ENCODE results near the gene ZZZ3. TPM values are rescaled to one million over a fixed set of nuclear protein-coding genes. Genes with fewer than 3 reads are reported as not detected.

ZZZ3 gene
- total and polyA plus RNA-seq, 4 donors = 32.7 to 121 (median 60.6) TPM

GRCh38 chr1:77672374-77672773 lies 10.1 kb downstream of the ZZZ3 start:
- WGBS (ENCODE audit: insufficient coverage) = no CpG with 5 or more reads among the region's 2 CpGs
- H3K27me3 ChIP-seq (ENCODE audit: control insufficient read depth, insufficient read depth, low read length) = no peaks in the 10 kb centered on the region
- H3K27ac ChIP-seq (ENCODE audit: low read depth, low read length) = no peak overlapping the region
- peaks cover 7% of the 10 kb centered on the region for H3K4me1 ChIP-seq (ENCODE audit: control insufficient read depth, insufficient read depth, low read length)
- no peaks in the 10 kb centered on the region for H3K36me3 ChIP-seq (ENCODE audit: control insufficient read depth, insufficient read depth, low read length)
- no peak for DNase-seq (ENCODE audit: low read depth in 4 of 6, low spot score in 6 of 6)
- H3K9me3 ChIP-seq (ENCODE audit: control insufficient read depth, insufficient read depth, low read length) = no peaks in the 10 kb centered on the region
- H3K4me3 ChIP-seq (ENCODE audit: low read depth, low read length) = no peak overlapping the region

- Histone ChIP-seq H3K27me3 (ENCODE audit: control insufficient read depth, insufficient read depth, low read length) (no peaks in the 10 kb centered on the region), H3K4me3 (ENCODE audit: low read depth, low read length) (no peak overlapping the region), H3K9me3 (ENCODE audit: control insufficient read depth, insufficient read depth, low read length) (no peaks in the 10 kb centered on the region), H3K36me3 (ENCODE audit: control insufficient read depth, insufficient read depth, low read length) (no peaks in the 10 kb centered on the region), H3K27ac (ENCODE audit: low read depth, low read length) (no peak overlapping the region), H3K4me1 (ENCODE audit: control insufficient read depth, insufficient read depth, low read length) (peaks cover 7% of the 10 kb centered on the region)
- no CpG with 5 or more reads among the region's 5 CpGs for WGBS (ENCODE audit: insufficient coverage)
- peak in 1 of 6 donors; percentile 6 for DNase-seq (ENCODE audit: low read depth in 4 of 6, low spot score in 6 of 6)
These were observed 10.6 kb downstream of the ZZZ3 start for GRCh38 chr1:77671836-77672235.

- WGBS (ENCODE audit: insufficient coverage) = 86% methylated on average over 4 of the region's 7 CpGs
- H3K9me3 ChIP-seq (ENCODE audit: control insufficient read depth, insufficient read depth, low read length) = no peaks in the 10 kb centered on the region
- peaks cover 10% of the 10 kb centered on the region for H3K4me1 ChIP-seq (ENCODE audit: control insufficient read depth, insufficient read depth, low read length)
- DNase-seq (ENCODE audit: low read depth in 4 of 6, low spot score in 6 of 6) = no peak
- H3K4me3 ChIP-seq (ENCODE audit: low read depth, low read length) = no peak overlapping the region
- H3K27ac ChIP-seq (ENCODE audit: low read depth, low read length) = no peak overlapping the region
- H3K27me3 ChIP-seq (ENCODE audit: control insufficient read depth, insufficient read depth, low read length) = no peaks in the 10 kb centered on the region
- H3K36me3 ChIP-seq (ENCODE audit: control insufficient read depth, insufficient read depth, low read length) = no peaks in the 10 kb centered on the region
These were observed 12.1 kb downstream of the ZZZ3 start for GRCh38 chr1:77670330-77670729.

GRCh38 chr1:77668924-77669449 lies 13.5 kb downstream of the ZZZ3 start:
- no CpG with 5 or more reads among the region's 1 CpG for WGBS (ENCODE audit: insufficient coverage)
- H3K9me3 ChIP-seq (ENCODE audit: control insufficient read depth, insufficient read depth, low read length) = no peaks in the 10 kb centered on the region
- no peaks in the 10 kb centered on the region for H3K36me3 ChIP-seq (ENCODE audit: control insufficient read depth, insufficient read depth, low read length)
- H3K4me3 ChIP-seq (ENCODE audit: low read depth, low read length) = no peak overlapping the region
- peaks cover 10% of the 10 kb centered on the region for H3K4me1 ChIP-seq (ENCODE audit: control insufficient read depth, insufficient read depth, low read length)
- H3K27ac ChIP-seq (ENCODE audit: low read depth, low read length) = no peak overlapping the region
- H3K27me3 ChIP-seq (ENCODE audit: control insufficient read depth, insufficient read depth, low read length) = no peaks in the 10 kb centered on the region
- DNase-seq (ENCODE audit: low read depth in 4 of 6, low spot score in 6 of 6) = no peak

- no CpG with 5 or more reads among the region's 3 CpGs for WGBS (ENCODE audit: insufficient coverage)
- no peak for DNase-seq (ENCODE audit: low read depth in 4 of 6, low spot score in 6 of 6)
- Histone ChIP-seq H3K4me3 (ENCODE audit: low read depth, low read length) (no peak overlapping the region), H3K9me3 (ENCODE audit: control insufficient read depth, insufficient read depth, low read length) (no peaks in the 10 kb centered on the region), H3K4me1 (ENCODE audit: control insufficient read depth, insufficient read depth, low read length) (peaks cover 6% of the 10 kb centered on the region), H3K27ac (ENCODE audit: low read depth, low read length) (no peak overlapping the region), H3K36me3 (ENCODE audit: control insufficient read depth, insufficient read depth, low read length) (peaks cover 3% of the 10 kb centered on the region), H3K27me3 (ENCODE audit: control insufficient read depth, insufficient read depth, low read length) (no peaks in the 10 kb centered on the region)
These were observed 17.4 kb downstream of the ZZZ3 start for GRCh38 chr1:77664939-77665516.

GRCh38 chr1:77661696-77662095 lies 20.8 kb downstream of the ZZZ3 start:
- H3K9me3 ChIP-seq (ENCODE audit: control insufficient read depth, insufficient read depth, low read length) = no peaks in the 10 kb centered on the region
- WGBS (ENCODE audit: insufficient coverage) = 77% methylated on average over 3 of the region's 4 CpGs
- H3K27ac ChIP-seq (ENCODE audit: low read depth, low read length) = no peak overlapping the region
- H3K36me3 ChIP-seq (ENCODE audit: control insufficient read depth, insufficient read depth, low read length) = peaks cover 3% of the 10 kb centered on the region
- no peaks in the 10 kb centered on the region for H3K27me3 ChIP-seq (ENCODE audit: control insufficient read depth, insufficient read depth, low read length)
- no peak for DNase-seq (ENCODE audit: low read depth in 4 of 6, low spot score in 6 of 6)
- H3K4me3 ChIP-seq (ENCODE audit: low read depth, low read length) = no peak overlapping the region
- H3K4me1 ChIP-seq (ENCODE audit: control insufficient read depth, insufficient read depth, low read length) = peaks cover 3% of the 10 kb centered on the region

- Histone ChIP-seq H3K9me3 (ENCODE audit: control insufficient read depth, insufficient read depth, low read length) (no peaks in the 10 kb centered on the region), H3K36me3 (ENCODE audit: control insufficient read depth, insufficient read depth, low read length) (peaks cover 3% of the 10 kb centered on the region), H3K27me3 (ENCODE audit: control insufficient read depth, insufficient read depth, low read length) (no peaks in the 10 kb centered on the region), H3K27ac (ENCODE audit: low read depth, low read length) (no peak overlapping the region), H3K4me3 (ENCODE audit: low read depth, low read length) (no peak overlapping the region), H3K4me1 (ENCODE audit: control insufficient read depth, insufficient read depth, low read length) (no peaks in the 10 kb centered on the region)
- WGBS (ENCODE audit: insufficient coverage) = 100% methylated on average over 1 of the region's 4 CpGs
- DNase-seq (ENCODE audit: low read depth in 4 of 6, low spot score in 6 of 6) = no peak
These were observed 22.4 kb downstream of the ZZZ3 start for GRCh38 chr1:77659879-77660593.

GRCh38 chr1:77658271-77658670 lies 24.2 kb downstream of the ZZZ3 start:
- Histone ChIP-seq H3K27ac (ENCODE audit: low read depth, low read length) (no peak overlapping the region), H3K36me3 (ENCODE audit: control insufficient read depth, insufficient read depth, low read length) (peaks cover 3% of the 10 kb centered on the region), H3K4me3 (ENCODE audit: low read depth, low read length) (no peak overlapping the region), H3K4me1 (ENCODE audit: control insufficient read depth, insufficient read depth, low read length) (no peaks in the 10 kb centered on the region), H3K27me3 (ENCODE audit: control insufficient read depth, insufficient read depth, low read length) (no peaks in the 10 kb centered on the region), H3K9me3 (ENCODE audit: control insufficient read depth, insufficient read depth, low read length) (no peaks in the 10 kb centered on the region)
- WGBS (ENCODE audit: insufficient coverage) = 100% methylated on average over 2 of the region's 6 CpGs
- DNase-seq (ENCODE audit: low read depth in 4 of 6, low spot score in 6 of 6) = no peak

GRCh38 chr1:77655431-77655974 lies 27.0 kb downstream of the ZZZ3 start:
- H3K36me3 ChIP-seq (ENCODE audit: control insufficient read depth, insufficient read depth, low read length) = peaks cover 3% of the 10 kb centered on the region
- no peak for DNase-seq (ENCODE audit: low read depth in 4 of 6, low spot score in 6 of 6)
- H3K27ac ChIP-seq (ENCODE audit: low read depth, low read length) = no peak overlapping the region
- H3K4me1 ChIP-seq (ENCODE audit: control insufficient read depth, insufficient read depth, low read length) = no peaks in the 10 kb centered on the region
- peaks cover 2% of the 10 kb centered on the region for H3K9me3 ChIP-seq (ENCODE audit: control insufficient read depth, insufficient read depth, low read length)
- H3K27me3 ChIP-seq (ENCODE audit: control insufficient read depth, insufficient read depth, low read length) = no peaks in the 10 kb centered on the region
- no CpG with 5 or more reads among the region's 2 CpGs for WGBS (ENCODE audit: insufficient coverage)
- no peak overlapping the region for H3K4me3 ChIP-seq (ENCODE audit: low read depth, low read length)
